Ovary (tissue), 9 donors: ENCODE results near the gene UNC5A. TPM values are rescaled to one million over a fixed set of nuclear protein-coding genes. Genes with fewer than 3 reads are reported as not detected.

Source experiments
- DNase-seq, 5 donors: peaks; one replicate each; pipeline ENCODE4 v3.0.0-alpha.2; 2019 to 2020
- H3K27ac ChIP-seq, 2 donors: fragments of 200-600 bp; one replicate each; pipeline versions ENCODE4 v1.5.1 to v1.8.0; 2019 to 2022
- H3K27me3 ChIP-seq: fragments of 200-600 bp; one replicate; pipeline ENCODE4 v1.8.0; 2022
- H3K36me3 ChIP-seq: fragments of 200-600 bp; sonication (generic); one replicate; pipeline ENCODE4 v1.5.1; 2019
- H3K4me1 ChIP-seq: one replicate; pipeline ENCODE4 v1.8.1; 2013; ENCODE audit warnings: mild to moderate bottlenecking, moderate library complexity; ENCODE audit not compliant: insufficient read depth
- H3K4me3 ChIP-seq: fragments of 200-600 bp; sonication (generic); one replicate; pipeline ENCODE4 v1.5.1; 2017
- H3K9me3 ChIP-seq, 2 donors: fragments of 200-600 bp in 1 of 2; sonication (generic) in 1 of 2; one replicate each; pipeline versions ENCODE4 v1.5.1 to v1.8.1; 2013 to 2019; ENCODE audit warnings: mild to moderate bottlenecking in 1 of 2, moderate library complexity in 1 of 2
- EP300 ChIP-seq: sonication (generic); formaldehyde crosslinking; IDR thresholded peaks from one replicate; pipeline ENCODE4 v1.6.1; 2017; ENCODE audit warnings: antibody characterized with exemption
- POLR2A ChIP-seq: fragments of 450-650 bp; IDR thresholded peaks from one replicate; pipeline ENCODE4 v1.6.1; 2017; ENCODE audit warnings: antibody characterized with exemption, mild to moderate bottlenecking, moderate library complexity
- WGBS, 3 donors: extraction: QIAGEN DNeasy Blood & Tissue Kit in 1 of 3; methylation state at CpG; one replicate each; pipeline versions ENCODE4 v1.1.5 to v1.1.7; 2013 to 2017; 5-methylcytosine and 5-hydroxymethylcytosine counted together
- intact Hi-C, 4 donors: fragments of 100-400 bp; cut with DNase I; formaldehyde crosslinking; loops; one replicate each; pipeline versions ENCODE4 v1.11.0 to v1.15.1; 2022 to 2023
- polyA plus RNA-seq, 2 donors: library from polyadenylated mRNA; stranded (reverse); fragments of 200-250 nt in 1 of 2; fragments of 350-450 nt in 1 of 2; fragmentation: Illumina TruSeq in 1 of 2; extraction: RNeasy Lipid Tissue Mini Kit (QIAGEN cat#74804) in 1 of 2; gene quantifications; one replicate each; pipeline ENCODE4 v1.2.3, GENCODE V29; 2013 to 2014
- total RNA-seq, 7 donors: library from RNA; depleted of rRNA in 2 of 7; stranded (reverse); fragments of >200 nt in 2 of 7; fragmentation: NEBNext Ultra II Directional in 3 of 7; extraction: Animal tissue kit (Norgen Biotek cat#: 25700) in 3 of 7; gene quantifications; one replicate each; pipeline versions ENCODE4 v1.1.0 to v1.2.4, GENCODE V29; 2016 to 2023
- TF ChIP-seq, protein P1 (sequence below), 3 donors: fragments of 450-650 bp in 2 of 3; fragments of 200-600 bp in 1 of 3; IDR thresholded peaks; one replicate each; pipeline versions ENCODE4 v1.5.1 to v1.8.0; 2016 to 2022; ENCODE audit warnings: antibody characterized with exemption in 3 of 3, mild to moderate bottlenecking in 1 of 3
- donor health status: DM: no; HTN: no; CAD: no; lungs with moderate emphysema.
- donor health status: DM: no; HTN: no; CAD: no.
- donor health status: Bipolar disorder and iron deficiency.
- donor health status: DM: yes; HTN: yes; CAD: no.
- donor health status: DM: no; HTN: no; CAD: no.
- donor health status: DM: yes; HTN: yes; CAD: no.

UNC5A gene
- total and polyA plus RNA-seq, 9 donors, result 0.08 to 0.82 (median 0.26) TPM; not detected in 1

DNA sequence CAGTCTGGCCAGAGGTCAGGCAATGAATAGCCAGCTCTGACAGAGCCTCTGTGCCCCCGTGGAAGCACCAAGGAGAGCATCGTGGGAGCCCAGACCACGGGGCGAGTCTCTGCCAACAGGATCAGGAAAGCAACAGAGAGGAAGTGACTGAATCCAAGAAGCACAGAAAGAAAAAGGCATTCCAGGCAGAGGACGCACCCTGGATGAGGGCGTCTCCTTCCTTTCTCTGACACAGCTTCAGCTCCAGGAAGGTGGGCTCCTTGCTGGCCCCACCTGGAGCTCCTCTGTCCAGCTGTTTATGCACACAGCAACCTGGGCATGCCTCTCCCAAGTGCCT, 72.2 kb downstream of the UNC5A start:
- intact Hi-C loops, result no loop called here
- no peak for DNase-seq
- H3K27ac ChIP-seq, result no peak overlapping the region
- H3K27me3 ChIP-seq, result no peaks in the 10 kb centered on the region
- no peaks in the 10 kb centered on the region for H3K4me1 ChIP-seq
- 35 to 46% (median 43%) methylated on average over 6 of the region's 6 CpGs for WGBS, 3 donors
- no peak overlapping the region for H3K4me3 ChIP-seq
- H3K36me3 ChIP-seq, result no peaks in the 10 kb centered on the region
- TF ChIP-seq POLR2A (no peak), EP300 (no peak)
- TF ChIP-seq, protein P1, sequence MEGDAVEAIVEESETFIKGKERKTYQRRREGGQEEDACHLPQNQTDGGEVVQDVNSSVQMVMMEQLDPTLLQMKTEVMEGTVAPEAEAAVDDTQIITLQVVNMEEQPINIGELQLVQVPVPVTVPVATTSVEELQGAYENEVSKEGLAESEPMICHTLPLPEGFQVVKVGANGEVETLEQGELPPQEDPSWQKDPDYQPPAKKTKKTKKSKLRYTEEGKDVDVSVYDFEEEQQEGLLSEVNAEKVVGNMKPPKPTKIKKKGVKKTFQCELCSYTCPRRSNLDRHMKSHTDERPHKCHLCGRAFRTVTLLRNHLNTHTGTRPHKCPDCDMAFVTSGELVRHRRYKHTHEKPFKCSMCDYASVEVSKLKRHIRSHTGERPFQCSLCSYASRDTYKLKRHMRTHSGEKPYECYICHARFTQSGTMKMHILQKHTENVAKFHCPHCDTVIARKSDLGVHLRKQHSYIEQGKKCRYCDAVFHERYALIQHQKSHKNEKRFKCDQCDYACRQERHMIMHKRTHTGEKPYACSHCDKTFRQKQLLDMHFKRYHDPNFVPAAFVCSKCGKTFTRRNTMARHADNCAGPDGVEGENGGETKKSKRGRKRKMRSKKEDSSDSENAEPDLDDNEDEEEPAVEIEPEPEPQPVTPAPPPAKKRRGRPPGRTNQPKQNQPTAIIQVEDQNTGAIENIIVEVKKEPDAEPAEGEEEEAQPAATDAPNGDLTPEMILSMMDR (IDR thresholded peaks at IDR 0.05), result no peak
- no peaks in the 10 kb centered on the region for H3K9me3 ChIP-seq

DNA sequence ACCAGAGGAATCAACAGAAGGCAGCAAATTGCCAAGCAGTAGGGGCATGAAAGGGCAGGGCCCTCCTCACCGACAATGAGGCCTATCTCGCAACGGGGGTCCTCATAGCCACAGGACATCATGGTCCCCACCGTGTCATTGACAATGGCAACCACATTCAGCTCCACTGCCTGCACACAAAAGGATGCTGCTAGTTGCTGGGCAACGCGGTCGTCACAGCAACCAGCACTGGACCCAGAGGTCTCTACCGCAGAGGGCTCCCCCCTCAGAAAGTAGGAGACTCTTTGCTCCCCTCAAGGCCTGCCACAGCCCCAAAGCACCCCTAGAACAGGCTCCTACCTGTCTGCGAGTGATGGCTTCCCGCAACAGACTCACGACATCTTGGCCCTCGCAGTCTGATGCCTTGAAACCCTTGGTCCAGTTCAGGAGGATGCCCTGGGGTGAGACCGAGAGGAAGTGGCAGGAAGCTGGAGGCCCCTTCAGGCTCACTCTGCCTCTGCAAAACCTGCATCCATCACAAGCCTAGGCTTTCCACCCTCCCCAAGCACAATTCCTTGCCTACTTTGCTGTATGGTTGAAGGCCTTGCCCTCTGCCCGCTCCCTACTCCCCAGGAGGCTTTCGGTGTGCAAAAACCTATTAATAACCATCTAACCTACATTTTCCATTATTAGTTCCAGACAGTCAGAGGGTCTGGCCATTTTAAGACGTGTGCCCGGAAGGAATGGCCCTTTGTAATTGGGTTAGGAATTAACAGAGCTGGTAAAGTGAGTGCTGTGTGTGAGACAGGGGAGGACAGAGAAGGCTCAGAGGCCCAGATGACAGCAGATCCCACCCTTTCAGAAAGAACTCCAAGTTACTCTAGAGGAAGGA, 73.6 kb downstream of the UNC5A start:
- WGBS, 3 donors, result 83 to 90% (median 87%) methylated on average over 17 of the region's 17 CpGs
- Histone ChIP-seq H3K9me3 (no peaks in the 10 kb centered on the region), H3K27me3 (no peaks in the 10 kb centered on the region), H3K4me3 (no peak overlapping the region), H3K36me3 (no peaks in the 10 kb centered on the region), H3K4me1 (no peaks in the 10 kb centered on the region), H3K27ac (no peak overlapping the region)
- TF ChIP-seq EP300, result no peak
- TF ChIP-seq, protein P1 (IDR thresholded peaks at IDR 0.05), result no peak
- no peak for TF ChIP-seq POLR2A
- DNase-seq, result no peak
- intact Hi-C loops, result no loop called here

DNA sequence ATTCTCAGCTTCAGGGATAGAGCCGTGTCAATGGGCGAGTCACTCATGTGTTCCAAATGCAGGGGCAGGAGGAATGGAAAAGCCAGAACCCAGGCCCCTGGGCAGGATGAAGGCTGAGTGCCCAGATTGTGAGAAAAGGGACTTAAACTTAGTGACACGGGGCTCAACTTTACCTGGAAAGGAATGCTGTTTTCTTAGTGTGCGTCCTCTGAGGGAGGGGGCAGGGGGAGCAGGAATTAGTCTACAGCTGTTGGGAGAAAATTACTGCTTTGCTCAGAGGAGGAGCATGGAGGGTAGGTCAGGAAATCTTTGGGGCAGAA, 74.2 kb downstream of the UNC5A start:
- TF ChIP-seq POLR2A, result no peak
- TF ChIP-seq EP300, result no peak
- WGBS, 3 donors, result 49 to 54% (median 50%) methylated on average over 4 of the region's 4 CpGs
- no peak overlapping the region for H3K4me3 ChIP-seq
- intact Hi-C loops, result no loop called here
- H3K4me1 ChIP-seq, result no peaks in the 10 kb centered on the region
- H3K27me3 ChIP-seq, result no peaks in the 10 kb centered on the region
- H3K27ac ChIP-seq, result no peak overlapping the region
- no peaks in the 10 kb centered on the region for H3K9me3 ChIP-seq
- DNase-seq, result no peak
- H3K36me3 ChIP-seq, result no peaks in the 10 kb centered on the region

DNA sequence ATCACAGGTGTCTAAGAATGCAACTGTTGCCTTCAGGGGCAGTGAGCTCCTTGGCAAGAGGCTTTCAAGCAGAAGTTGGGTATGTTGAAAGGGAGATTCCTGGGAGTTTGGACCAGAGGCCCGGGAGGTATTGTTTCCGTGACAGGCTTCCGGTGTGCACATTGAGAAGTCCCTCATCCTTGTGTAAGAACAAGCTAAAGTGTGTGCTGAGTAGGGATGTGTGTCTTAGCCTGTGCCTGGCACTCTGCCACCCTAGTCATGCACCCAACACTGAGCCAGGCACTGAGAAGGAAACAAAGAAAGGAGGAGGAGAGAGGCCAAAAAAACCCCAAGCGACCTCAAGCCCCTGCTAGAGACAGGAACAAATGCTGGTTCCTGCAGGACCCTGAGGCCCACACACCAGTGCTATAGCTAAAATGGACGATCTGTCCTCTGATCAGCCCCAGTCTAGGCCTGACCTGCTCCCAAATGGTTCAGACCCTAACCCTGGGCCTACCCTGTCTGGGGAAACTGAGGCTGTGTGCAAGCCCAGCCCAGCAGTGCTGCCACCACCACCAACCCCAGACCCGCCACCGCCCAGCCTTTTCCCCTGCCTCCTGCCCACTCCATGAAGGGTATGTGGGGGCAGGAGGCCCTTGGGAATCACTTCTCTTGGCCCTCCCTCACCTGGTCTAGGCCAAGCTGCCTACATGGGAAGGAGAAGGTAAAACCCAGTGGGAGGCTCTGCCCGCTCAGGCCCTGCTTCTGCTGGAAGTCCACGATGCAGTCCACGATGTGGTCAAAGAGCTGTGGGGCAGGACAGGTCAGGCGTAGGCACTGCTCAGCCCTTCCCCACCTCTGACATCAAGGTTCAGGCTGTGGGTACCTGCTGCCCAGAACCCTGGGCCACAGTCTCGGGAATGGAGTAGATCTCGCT, 76.2 kb downstream of the UNC5A start:
- no peaks in the 10 kb centered on the region for H3K36me3 ChIP-seq
- H3K27ac ChIP-seq, result no peak overlapping the region
- intact Hi-C loops, result no loop called here
- H3K9me3 ChIP-seq, result no peaks in the 10 kb centered on the region
- TF ChIP-seq, protein P1 (IDR thresholded peaks at IDR 0.05), result no peak
- TF ChIP-seq EP300 (no peak), POLR2A (no peak)
- DNase-seq, result peak in 1 of 5 donors; percentile 11
- H3K4me3 ChIP-seq, result no peak overlapping the region
- no peaks in the 10 kb centered on the region for H3K4me1 ChIP-seq
- 85 to 89% (median 87%) methylated on average over 13 of the region's 13 CpGs for WGBS, 3 donors
- H3K27me3 ChIP-seq, result no peaks in the 10 kb centered on the region
